Epithelial cell of prostate (primary cell): ENCODE data around the gene TK1.

ENCODE experiments used
- DNase-seq: peaks from one replicate; pipeline ENCODE4 v3.0.0-alpha.2; 2011; ENCODE audit warnings: low read depth, low spot score
- H3K27ac ChIP-seq: fragments of 450-650 bp; 2 replicates; pipeline ENCODE4 v1.5.1; 2017; ENCODE audit warnings: mild to moderate bottlenecking

TK1 gene

DNA sequence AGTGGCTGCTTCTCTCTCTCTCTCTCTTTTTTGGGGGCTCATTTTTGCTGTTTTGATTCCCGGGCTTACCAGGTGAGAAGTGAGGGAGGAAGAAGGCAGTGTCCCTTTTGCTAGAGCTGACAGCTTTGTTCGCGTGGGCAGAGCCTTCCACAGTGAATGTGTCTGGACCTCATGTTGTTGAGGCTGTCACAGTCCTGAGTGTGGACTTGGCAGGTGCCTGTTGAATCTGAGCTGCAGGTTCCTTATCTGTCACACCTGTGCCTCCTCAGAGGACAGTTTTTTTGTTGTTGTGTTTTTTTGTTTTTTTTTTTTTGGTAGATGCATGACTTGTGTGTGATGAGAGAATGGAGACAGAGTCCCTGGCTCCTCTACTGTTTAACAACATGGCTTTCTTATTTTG is 36.9 kb upstream of the TK1 start:
- H3K27ac ChIP-seq = no peak overlapping the region

DNA sequence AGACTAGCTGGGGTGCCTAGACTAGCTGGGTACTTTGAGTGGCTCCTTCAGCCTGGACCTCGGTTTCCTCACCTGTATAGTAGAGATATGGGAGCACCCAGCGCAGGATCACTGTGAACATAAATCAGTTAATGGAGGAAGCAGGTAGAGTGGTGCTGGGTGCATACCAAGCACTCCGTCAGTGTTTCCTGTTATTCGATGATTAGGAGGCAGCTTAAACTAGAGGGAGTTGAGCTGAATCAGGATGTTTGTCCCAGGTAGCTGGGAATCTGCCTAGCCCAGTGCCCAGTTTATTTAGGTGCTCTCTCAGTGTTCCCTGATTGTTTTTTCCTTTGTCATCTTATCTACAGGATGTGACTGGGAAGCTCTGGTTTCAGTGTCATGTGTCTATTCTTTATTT is 36.2 kb upstream of the TK1 start:
- no peak for DNase-seq
- H3K27ac ChIP-seq = no peak overlapping the region

More for the DNA sequence above, 36.9 kb upstream of the TK1 start:
- DNase-seq = no peak

DNA sequence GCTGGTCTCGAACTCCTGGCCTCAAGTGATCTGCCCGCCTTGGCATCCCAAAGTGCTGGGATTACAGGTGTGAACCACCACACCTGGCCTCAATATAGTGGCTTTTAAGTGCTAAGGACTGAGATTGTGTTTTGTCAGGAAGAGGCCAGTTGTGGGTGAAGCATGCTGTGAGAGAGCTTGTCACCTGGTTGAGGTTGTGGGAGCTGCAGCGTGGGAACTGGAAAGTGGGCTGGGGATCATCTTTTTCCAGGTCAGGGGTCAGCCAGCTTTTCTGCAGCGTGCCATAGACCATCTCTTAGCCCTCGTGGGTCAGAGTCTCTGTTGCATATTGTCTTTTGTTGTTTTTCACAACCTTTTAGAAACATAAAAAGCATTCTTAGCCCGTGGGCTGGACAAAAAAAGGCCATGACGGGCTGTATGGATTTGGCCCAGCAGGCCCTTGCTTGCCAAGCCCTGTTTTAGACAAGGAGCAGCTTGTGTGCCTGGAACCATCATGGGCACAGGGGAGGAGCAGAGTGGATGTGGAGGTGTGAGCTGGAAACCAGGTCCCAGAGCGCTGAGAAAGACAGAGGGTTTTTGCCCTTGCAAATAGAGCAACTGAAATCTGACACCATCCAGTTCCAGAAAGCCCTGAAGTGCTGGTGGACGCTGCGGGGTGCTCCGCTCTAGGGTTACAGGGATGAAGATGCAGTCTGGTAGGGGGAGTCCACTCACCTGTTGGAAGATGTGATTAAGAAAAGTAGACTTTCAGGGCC is 32.7 kb upstream of the TK1 start:
- DNase-seq = no peak
- H3K27ac ChIP-seq = no peak overlapping the region

DNA sequence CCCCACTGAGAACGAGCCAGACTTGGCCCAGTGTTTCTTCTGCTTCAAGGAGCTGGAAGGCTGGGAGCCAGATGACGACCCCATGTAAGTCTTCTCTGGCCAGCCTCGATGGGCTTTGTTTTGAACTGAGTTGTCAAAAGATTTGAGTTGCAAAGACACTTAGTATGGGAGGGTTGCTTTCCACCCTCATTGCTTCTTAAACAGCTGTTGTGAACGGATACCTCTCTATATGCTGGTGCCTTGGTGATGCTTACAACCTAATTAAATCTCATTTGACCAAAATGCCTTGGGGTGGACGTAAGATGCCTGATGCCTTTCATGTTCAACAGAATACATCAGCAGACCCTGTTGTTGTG is 27.8 kb upstream of the TK1 start:
- no peak for DNase-seq
- no peak overlapping the region for H3K27ac ChIP-seq

DNA sequence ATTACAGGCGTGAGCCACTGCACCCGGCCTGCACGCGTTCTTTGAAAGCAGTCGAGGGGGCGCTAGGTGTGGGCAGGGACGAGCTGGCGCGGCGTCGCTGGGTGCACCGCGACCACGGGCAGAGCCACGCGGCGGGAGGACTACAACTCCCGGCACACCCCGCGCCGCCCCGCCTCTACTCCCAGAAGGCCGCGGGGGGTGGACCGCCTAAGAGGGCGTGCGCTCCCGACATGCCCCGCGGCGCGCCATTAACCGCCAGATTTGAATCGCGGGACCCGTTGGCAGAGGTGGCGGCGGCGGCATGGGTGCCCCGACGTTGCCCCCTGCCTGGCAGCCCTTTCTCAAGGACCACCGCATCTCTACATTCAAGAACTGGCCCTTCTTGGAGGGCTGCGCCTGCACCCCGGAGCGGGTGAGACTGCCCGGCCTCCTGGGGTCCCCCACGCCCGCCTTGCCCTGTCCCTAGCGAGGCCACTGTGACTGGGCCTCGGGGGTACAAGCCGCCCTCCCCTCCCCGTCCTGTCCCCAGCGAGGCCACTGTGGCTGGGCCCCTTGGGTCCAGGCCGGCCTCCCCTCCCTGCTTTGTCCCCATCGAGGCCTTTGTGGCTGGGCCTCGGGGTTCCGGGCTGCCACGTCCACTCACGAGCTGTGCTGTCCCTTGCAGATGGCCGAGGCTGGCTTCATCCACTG is 27.3 kb upstream of the TK1 start, which contains the start of gene BIRC5:
Gene BIRC5, plus strand, starts transcription at position 238 of the 690 bp plus-strand sequence. Its CDS starts 64 bp downstream, at position 302.
- H3K27ac ChIP-seq = no peak within 1 kb of the TSS
- DNase-seq = no peak

DNA sequence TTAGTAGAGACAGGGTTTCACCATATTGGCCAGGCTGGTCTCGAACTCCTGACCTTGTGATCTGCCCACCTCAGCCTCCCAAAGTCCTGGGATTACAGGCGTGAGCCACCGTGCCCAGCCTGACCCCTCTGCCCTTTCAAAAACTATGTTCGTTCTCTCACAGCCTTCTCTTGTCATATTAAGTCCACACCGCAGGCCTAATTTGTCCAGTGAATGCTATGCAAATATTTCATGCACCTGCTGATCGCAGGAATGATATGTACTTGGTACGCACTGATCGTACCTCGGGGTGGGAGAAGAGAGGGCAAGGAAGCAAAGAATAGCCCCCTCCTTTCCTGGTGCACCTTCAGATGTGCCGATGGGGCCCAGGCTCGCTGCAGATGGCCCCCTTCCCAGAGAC is 24.2 kb upstream of the TK1 start:
- no peak for DNase-seq
- H3K27ac ChIP-seq = no peak overlapping the region

DNA sequence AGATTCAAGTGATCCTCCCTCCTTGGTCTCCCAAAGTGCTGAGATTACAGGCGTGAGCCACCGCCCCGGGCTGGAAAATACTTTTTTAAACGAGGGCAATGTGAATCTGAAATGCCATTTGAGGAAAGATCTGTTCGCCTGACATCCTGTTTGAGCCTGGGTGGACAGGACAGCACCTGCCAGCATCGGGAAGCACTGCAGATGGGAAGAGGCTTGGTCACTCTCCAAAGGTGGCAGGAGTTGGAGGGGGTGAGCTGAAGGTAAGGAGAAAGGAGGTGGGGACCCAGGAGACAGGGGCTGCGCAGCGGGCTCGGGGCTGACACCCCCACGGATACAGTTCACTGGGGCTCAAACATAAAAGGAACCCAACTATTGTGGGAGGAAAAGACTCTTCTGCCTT is 23.3 kb upstream of the TK1 start:
- no peak for DNase-seq
- H3K27ac ChIP-seq = no peak overlapping the region

DNA sequence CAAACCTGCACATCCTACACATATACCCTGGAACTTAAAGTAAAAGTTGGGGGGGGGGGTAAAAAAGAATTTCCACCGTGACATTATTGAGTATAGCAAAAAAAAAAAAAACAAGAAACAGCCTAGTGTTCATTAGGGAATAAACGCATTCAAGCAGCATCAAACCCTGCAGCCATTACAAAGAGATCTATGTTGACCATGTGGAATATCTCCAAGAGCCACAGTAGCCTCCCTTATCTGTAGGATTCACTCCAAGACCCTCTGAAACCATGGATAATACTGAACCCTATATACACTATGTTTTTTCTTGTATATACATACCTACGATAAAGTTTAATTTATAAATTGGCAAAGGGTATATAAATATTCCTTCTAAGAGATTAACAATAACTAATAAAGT is 21.6 kb upstream of the TK1 start:
- no peak overlapping the region for H3K27ac ChIP-seq
- DNase-seq = no peak

DNA sequence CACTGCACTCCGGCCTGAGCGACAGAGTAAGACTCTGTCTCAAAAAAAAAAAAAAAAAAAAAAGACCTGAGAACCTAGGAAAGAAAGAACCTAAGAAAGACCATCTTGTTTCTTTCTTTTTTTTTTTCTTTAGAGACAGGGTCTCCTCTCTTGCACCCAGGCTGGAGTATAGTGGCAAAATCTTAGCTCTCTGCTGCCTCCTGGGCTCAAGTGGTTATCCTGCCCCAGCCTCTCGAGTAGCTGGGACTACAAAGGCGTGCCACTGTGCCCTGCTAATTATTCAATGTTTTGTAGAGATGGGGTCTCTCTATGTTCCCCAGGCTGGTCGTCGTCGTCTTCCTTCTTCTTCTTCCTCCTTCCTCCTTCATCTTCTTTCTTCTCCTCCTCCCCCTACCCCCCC is 19.4 kb upstream of the TK1 start:
- no peak for DNase-seq
- H3K27ac ChIP-seq = no peak overlapping the region

DNA sequence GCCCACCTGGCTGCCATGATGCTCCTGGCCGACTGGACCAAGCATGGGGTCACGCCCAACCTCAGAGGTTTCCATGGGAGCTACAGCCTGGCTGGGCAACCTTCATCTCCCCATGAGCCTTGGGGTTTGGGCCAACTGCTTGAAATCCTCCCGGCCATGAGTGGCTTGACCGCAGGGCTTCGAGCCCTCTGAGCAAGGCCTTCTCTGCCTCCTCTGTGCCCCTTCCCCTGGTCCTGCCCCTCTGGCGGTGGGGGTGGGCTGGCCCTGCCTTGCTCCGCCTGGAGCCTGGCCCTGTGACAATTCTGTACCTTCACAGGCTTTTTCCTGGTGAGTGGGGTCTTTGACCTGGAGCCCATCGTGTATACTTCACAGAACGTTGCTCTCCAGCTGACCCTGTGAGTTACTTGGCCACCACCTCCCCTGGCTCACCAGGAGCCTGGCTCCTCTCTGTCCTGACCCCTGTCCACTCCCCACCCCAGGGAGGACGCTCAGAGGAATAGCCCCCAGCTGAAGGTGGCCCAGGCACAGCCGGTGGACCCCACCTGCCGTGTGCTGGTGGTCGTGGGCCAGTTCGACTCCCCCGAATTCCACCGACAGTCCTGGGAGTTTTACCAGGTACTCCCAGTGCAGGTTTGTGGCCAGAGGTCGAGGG is 18.4 kb upstream of the TK1 start:
- DNase-seq = no peak
- no peak overlapping the region for H3K27ac ChIP-seq

DNA sequence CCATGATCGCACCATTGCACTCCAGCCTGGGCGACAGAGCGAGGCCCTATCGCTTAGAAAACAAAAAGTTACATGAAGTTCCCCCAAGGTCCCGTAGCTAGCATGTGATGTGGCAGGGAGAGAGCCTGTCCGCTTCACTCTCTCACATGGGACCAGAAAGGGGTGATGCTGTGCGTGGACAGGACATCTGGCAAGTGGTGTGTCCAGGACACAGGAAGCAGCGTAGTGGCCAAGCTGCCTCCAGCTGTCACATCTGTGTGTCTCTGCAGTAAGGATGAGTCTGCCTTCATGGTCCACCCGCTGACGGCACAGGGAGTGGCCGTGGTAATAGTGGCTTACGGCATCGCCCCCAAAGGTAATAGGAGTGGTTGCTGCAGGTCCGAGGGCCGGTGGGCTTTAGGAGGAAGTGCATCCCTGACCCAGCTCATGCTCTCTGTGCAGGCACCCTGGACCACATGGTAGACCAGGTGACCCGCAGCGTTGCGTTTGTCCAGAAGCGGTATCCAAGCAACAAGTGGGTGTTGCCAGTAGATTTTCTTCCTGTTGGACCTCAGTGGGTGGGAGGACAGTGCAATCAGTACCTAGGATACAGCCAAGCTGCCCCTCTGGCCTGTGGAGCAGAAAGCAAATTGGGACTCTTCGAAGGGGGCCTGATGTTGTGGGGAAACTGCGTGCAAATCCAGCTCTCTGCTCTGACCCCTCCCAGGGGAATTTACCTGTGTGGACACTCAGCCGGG is 17.7 kb upstream of the TK1 start:
- no peak for DNase-seq
- H3K27ac ChIP-seq = no peak overlapping the region

DNA sequence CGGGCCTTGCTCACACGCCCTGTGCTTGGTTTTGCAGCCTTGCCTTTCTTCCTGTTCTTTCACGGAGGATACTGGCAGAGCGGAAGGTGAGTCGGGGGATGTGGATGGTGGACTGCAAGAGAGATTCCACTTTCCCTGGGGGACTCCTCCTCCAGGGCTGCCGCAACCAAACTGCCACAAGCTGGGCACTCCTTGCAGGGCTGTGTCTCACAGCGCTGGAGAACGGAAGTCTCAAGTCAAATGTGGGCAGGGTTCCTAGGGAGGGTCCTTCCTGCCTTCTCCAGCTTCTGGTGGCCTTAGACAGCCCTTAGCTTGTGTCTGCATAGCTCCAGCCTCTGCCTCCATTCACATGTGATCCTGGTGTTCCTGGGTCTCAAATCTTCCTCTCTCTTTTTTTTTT is 15.8 kb upstream of the TK1 start:
- H3K27ac ChIP-seq = no peak overlapping the region
- DNase-seq = no peak

DNA sequence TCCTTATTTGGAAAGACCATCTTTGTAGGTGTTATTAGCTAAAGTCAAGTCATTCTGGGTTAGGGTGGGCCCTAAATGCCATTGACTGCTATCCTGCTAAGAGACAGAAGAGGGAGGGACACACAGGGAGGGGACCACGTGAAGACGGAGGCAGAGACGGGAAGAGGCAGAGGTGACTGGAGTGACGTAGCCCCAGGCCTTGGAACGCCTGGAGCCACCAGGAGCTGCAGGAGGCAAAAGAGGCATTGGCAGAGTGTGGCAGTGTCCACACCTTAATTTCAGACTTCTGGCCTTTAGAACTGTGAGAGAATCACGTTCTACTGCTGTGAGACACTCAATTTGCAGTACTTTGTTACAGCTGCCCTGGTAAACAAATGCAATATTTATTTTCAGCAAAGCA is 13.6 kb upstream of the TK1 start:
- H3K27ac ChIP-seq = no peak overlapping the region

DNA sequence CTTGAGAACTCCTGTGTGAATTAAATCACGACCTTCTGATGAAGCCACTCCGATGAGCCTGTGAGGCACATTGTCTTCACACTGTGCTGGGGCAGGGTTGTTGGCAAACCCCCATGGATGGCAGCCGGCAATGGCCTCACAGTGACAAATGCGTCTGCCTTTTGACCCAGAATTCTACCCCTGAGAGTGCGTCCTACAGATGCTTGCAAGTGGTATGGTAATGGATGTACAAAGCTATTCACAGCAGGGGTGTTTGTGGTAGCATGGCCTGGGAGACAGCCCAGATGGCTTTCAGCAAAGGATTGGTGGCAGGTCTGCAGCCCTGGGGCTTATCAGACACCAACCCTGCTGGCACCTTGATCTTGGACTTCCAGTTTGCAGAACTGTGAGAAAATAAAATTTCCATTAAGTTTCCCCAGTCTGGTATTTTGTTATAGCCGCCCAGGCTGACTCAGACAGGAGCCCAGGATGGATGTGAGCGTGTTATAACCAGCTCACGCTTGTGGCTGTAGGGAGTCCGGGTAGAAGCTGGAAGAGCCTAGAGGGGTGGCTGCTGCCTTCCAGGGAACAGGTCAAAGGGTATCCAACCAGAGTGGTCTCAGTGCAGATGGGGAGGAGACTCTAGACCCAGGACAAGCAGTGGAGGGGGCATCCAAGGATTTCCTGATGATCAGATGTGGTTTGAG is 10.4 kb upstream of the TK1 start:
- DNase-seq = no peak
- H3K27ac ChIP-seq = peak overlapping the region; percentile 27

More for the DNA sequence above, 13.6 kb upstream of the TK1 start:
- DNase-seq = no peak

DNA sequence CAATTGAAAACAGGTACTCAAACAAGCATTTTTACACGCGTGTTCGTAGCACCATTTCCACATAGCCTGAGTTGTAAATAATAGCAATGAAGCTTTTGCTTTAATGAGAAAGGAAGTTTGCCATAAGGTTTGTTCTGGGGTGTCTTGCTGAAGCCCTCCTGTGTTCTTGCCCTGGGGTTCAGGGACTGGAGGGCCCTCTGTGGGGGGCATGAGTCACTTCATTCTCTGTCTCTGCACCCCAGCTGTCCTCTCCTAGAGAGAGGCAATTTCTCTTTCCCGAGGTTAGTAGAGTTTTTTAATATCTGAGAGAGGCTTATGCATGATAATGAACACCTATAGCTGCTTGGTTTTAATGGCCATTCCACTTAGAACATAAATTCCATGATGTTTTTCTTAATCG is 9.9 kb upstream of the TK1 start:
- no peak for DNase-seq
- H3K27ac ChIP-seq = peak overlapping the region; percentile 27

DNA sequence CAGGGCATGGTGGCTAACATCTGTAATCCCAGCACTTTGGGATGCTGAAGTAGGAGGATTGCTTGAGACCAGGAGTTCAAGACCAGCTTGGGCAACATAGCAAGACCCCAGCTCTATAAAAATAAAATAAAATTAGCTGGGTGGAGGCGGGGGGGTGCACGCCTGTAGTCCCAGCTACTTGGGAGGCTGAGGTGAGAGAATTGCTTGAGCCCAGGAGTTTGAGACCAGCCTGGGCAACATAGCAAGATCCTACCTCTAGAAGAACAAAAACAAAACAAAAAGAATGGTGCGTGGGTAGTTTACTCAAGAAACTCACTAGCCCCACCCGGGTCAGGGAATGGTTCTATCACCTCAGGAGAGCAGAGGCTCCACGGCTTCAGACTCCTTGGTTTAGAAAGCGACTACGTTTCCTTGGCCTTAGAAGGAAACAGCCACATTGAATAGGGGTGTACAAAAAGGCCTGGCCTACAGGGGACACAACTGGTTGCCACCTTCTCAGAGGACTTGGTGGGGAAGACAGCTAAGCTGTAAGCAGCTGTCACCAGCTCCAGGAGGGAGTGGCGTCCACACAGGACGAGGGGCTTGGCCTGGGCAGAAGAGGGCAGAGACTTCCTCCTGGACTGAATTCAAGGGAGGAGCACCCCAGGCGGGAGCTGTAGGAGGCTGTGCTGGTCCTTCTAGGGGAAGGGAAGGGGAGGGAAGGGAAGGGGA is 716 bp downstream of the TK1 start:
- no peak overlapping the region for H3K27ac ChIP-seq
- DNase-seq = no peak

DNA sequence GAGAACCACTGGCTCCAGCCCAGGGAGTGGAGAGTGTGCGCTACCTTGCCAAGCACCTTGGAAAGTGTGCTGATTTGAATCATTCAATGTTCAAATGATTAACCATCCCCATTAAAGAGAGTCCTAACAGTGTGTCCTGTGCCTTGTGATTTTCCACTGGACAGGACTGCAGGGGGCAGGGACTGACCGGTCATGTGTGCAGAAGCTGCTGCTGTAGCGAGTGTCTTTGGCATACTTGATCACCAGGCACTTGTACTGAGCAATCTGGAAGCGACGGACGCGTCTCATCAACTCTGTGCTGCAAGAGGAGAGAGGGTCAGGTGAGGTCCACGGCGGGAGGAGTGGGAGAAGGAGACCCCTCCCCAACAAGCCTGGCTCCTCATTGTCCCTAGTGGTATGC is 2.0 kb downstream of the TK1 start:
- DNase-seq = no peak

DNA sequence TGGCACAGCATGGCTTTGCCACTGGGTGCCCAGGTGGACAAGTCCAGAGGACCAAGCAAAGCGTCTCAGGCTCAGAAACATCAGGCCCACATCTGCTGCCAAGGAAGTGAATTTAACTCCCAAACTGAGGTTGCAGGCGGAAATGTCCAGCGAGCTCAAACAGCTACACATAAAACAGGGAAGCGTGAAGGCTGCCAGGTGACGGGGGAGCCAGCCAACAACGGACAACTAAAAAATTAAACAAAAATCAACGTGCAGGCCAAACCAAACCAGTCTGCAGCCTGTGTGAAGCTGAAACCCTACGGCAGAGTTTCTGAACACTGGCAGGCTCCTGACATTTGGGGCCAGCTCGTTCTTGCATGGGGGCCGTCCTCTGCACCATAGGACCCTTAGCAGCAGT is 2.5 kb downstream of the TK1 start:
- no peak for DNase-seq
- no peak overlapping the region for H3K27ac ChIP-seq

More for the DNA sequence above, 2.0 kb downstream of the TK1 start:
- no peak overlapping the region for H3K27ac ChIP-seq

DNA sequence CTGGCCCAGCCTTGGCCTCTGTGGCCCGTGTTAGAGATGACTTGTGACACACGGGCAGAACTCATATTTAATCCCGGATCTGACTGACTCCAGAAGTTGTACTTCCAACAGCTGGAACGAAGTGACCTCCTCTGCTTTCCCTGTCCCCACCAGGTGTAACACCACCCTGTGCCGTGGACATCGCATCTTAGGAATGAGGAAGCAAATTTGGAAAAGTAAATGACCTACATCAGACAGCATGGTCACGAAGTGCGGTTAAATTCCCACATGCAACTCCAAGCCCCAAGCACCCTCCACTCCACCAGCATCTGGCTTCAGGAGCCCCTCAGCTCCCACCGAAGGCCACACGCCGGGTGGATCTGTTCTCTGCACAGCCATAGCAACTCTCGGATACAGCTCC is 2.9 kb downstream of the TK1 start:
- H3K27ac ChIP-seq = no peak overlapping the region
- no peak for DNase-seq

DNA sequence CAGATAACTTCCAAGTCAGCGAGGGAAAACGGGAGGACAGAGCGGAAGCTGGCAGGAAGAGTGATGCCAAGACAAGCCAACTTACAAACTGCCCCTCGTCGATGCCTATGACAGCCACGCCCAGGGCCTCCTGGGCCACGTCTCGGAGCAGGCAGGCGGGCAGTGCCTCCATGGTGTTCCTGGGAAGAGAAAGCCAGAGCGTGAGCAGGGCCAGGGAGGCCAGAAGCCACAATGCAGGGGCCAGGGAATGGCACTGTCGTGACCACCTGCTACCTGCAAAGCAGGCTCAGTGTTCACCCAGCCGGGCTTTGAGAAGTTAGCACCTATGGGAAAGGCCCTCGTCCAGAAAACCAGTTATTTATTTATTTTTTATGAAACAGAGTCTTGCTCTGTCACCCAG is 4.3 kb downstream of the TK1 start:
- no peak for DNase-seq
- H3K27ac ChIP-seq = no peak overlapping the region
